Measurements from ENCODE around the gene SYNPO2. TPM values are rescaled to one million over a fixed set of nuclear protein-coding genes. Genes with fewer than 3 reads are reported as not detected.

SYNPO2 gene
- total and polyA plus RNA-seq, 2 donors (not counting 1 experiment from before 2014, with no cell fraction given) = 0.03 to 0.20 TPM

DNA sequence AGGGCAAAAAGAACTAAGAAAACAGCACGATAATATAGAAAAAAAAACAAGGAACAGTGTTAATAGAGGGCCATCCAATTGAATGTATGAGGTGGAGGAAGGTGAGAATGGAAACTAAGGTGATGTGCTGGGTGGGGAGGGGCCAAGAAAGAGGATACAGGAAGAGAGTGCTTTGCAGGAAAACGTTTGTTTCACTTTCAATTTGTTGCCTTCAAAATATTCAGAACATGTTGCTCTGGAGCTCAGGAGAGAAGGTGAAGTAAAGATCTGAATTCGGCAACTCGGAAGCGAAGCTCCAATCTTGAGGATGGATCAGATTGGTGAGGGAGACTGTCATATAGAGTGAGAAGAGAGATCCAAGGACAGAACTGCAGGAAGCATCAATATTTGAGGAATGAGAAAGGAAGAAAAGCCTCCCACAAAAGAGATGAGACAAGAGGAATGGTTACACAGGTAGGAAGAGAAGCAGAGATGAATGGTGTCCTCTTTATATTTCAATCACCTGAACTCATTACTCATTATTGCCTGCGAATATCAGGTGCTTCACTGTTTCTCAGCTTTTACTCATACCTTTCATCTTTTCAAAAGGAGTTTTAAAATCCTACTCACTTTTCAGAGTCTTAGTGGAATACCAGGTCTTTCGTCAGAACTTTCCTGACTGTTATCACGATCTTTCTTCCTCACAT, 38.0 kb upstream of the SYNPO2 start:
- peak overlapping the region; percentile 78 for H3K4me2 ChIP-seq (replicated peaks; ENCODE audit: low read depth, low read length, poor library complexity, severe bottlenecking)
- Mint-ChIP-seq H3K27ac (peak overlapping the region; percentile 87), H3K27me3 (peaks cover 3% of the 10 kb centered on the region), H3K4me1 (peaks cover 20% of the 10 kb centered on the region), H3K9me3 (ENCODE audit: insufficient read depth) (no peaks in the 10 kb centered on the region), H3K4me3 (peak overlapping the region; percentile 94)
- no peaks in the 10 kb centered on the region for H4K20me1 ChIP-seq (ENCODE audit: control insufficient read depth, insufficient read depth, low read length, poor library complexity, severe bottlenecking)
- H3K79me2 ChIP-seq (ENCODE audit: control insufficient read depth, insufficient read depth, low read length) = no peaks in the 10 kb centered on the region
- H3K27me3 ChIP-seq (replicated peaks in 1 of 4; ENCODE audit: control extremely low read depth in 1 of 4, control insufficient read depth in 3 of 4, insufficient read depth in 4 of 4, low read length in 3 of 4) = peaks cover 0 to 2% (median 0%) of the 10 kb centered on the region in 4 experiments
- WGBS (ENCODE audit: insufficient coverage) = 22% methylated on average over 6 of the region's 8 CpGs
- ATAC-seq (ENCODE audit: low read depth) (peak; percentile 82), DNase-seq (peak; percentile 63)
- H3K9ac ChIP-seq (ENCODE audit: low read length) = peak overlapping the region; percentile 68
- intact Hi-C loops (cut with micrococcal nuclease) = loop anchor here (1.0 kb wide), 1 partner anchor 14 kb away; the partner anchor contains the start of gene SEC24D
- H3K4me3 ChIP-seq (ENCODE audit: control extremely low read depth in 1 of 5, extremely low read depth in 1 of 5, insufficient read depth in 1 of 5, low read depth in 2 of 5, low read length in 4 of 5) = peak overlapping the region; percentile 39 to 90 (median 61)
- H3K4me1 ChIP-seq (ENCODE audit: control insufficient read depth in 2 of 2, insufficient read depth in 2 of 2, low read length in 2 of 2) = peaks cover 13 to 14% of the 10 kb centered on the region in 2 donors
- no peaks in the 10 kb centered on the region for H3K36me3 ChIP-seq (replicated peaks in 1 of 2; ENCODE audit: control extremely low read depth in 1 of 2, control insufficient read depth in 1 of 2, extremely low read depth in 1 of 2, insufficient read depth in 2 of 2, low read length in 1 of 2)
- peak overlapping the region; percentile 90 for H2AFZ ChIP-seq (ENCODE audit: insufficient read depth, low read depth, low read length, poor library complexity, severe bottlenecking)
- H3K9me3 ChIP-seq (ENCODE audit: control extremely low read depth in 1 of 3, control insufficient read depth in 2 of 3, insufficient read depth in 1 of 3, low read length in 2 of 3) = peaks cover 0 to 1% (median 0%) of the 10 kb centered on the region in 3 donors
- no peak for TF ChIP-seq EZH2 (IDR thresholded peaks at IDR 0.05; ENCODE audit: borderline replicate concordance, insufficient read depth, low read depth, low read length, poor library complexity, severe bottlenecking)
- TF ChIP-seq CTCF (IDR thresholded peaks at IDR 0.05) = no peak
- H3K27ac ChIP-seq (ENCODE audit: low read length in 2 of 2) = peak overlapping the region; percentile 47 to 54
- ChIA-PET CTCF (interaction anchor here (1.3 to 2.8 kb wide), 3 partner anchors 10 to 109 kb away, joined by 3 to 11 read pairs (median 3); no protein-coding TSS in a partner anchor), POLR2A (interaction anchor here (0.6 to 1.5 kb wide), 3 partner anchors 14 to 23 kb away, joined by 3 read pairs; partner anchors contain the start of gene SEC24D)

GRCh38 chr4:118857760-118858159, 30.9 kb upstream of the SYNPO2 start:
- intact Hi-C loops (cut with micrococcal nuclease) = no loop called here
- POLR2A ChIA-PET = no interaction called here

More at GRCh38 chr4:118857760-118858159, 30.9 kb upstream of the SYNPO2 start:
- H4K20me1 ChIP-seq (ENCODE audit: control insufficient read depth, insufficient read depth, low read length, poor library complexity, severe bottlenecking) = no peaks in the 10 kb centered on the region
- H3K27ac ChIP-seq (ENCODE audit: low read length in 2 of 2) = no peak overlapping the region
- H3K27me3 ChIP-seq (replicated peaks in 1 of 4; ENCODE audit: control extremely low read depth in 1 of 4, control insufficient read depth in 3 of 4, insufficient read depth in 4 of 4, low read length in 3 of 4) = no peaks in the 10 kb centered on the region
- 78% methylated on average over 2 of the region's 2 CpGs for WGBS (ENCODE audit: insufficient coverage)
- DNase-seq (no peak), ATAC-seq (ENCODE audit: low read depth) (no peak)
- TF ChIP-seq CTCF (IDR thresholded peaks at IDR 0.05) (no peak), EZH2 (IDR thresholded peaks at IDR 0.05; ENCODE audit: borderline replicate concordance, insufficient read depth, low read depth, low read length, poor library complexity, severe bottlenecking) (no peak)
- no peaks in the 10 kb centered on the region for H3K36me3 ChIP-seq (replicated peaks in 1 of 2; ENCODE audit: control extremely low read depth in 1 of 2, control insufficient read depth in 1 of 2, extremely low read depth in 1 of 2, insufficient read depth in 2 of 2, low read length in 1 of 2)
- no peak overlapping the region for H2AFZ ChIP-seq (ENCODE audit: insufficient read depth, low read depth, low read length, poor library complexity, severe bottlenecking)
- Mint-ChIP-seq H3K27me3 (no peaks in the 10 kb centered on the region), H3K27ac (no peak overlapping the region), H3K9me3 (ENCODE audit: insufficient read depth) (no peaks in the 10 kb centered on the region), H3K4me1 (no peaks in the 10 kb centered on the region), H3K4me3 (no peak overlapping the region)
- CTCF ChIA-PET = no interaction called here
- H3K9ac ChIP-seq (ENCODE audit: low read length) = no peak overlapping the region
- H3K4me2 ChIP-seq (replicated peaks; ENCODE audit: low read depth, low read length, poor library complexity, severe bottlenecking) = no peak overlapping the region
- H3K4me1 ChIP-seq (ENCODE audit: control insufficient read depth in 2 of 2, insufficient read depth in 2 of 2, low read length in 2 of 2) = no peaks in the 10 kb centered on the region
- H3K4me3 ChIP-seq (ENCODE audit: control extremely low read depth in 1 of 5, extremely low read depth in 1 of 5, insufficient read depth in 1 of 5, low read depth in 2 of 5, low read length in 4 of 5) = no peak overlapping the region
- H3K9me3 ChIP-seq (ENCODE audit: control extremely low read depth in 1 of 3, control insufficient read depth in 2 of 3, insufficient read depth in 1 of 3, low read length in 2 of 3) = no peaks in the 10 kb centered on the region
- H3K79me2 ChIP-seq (ENCODE audit: control insufficient read depth, insufficient read depth, low read length) = no peaks in the 10 kb centered on the region

Measured in B cell (primary cell).